Nephron progenitor cell (in vitro differentiated cells): ENCODE results near the gene CCNB1.
"Not testable (repeated sequence)": the region's sequence is repeated elsewhere in the genome, so short reads cannot be mapped to it uniquely, and the experiment has no call there.

ENCODE experiments used
- DNase-seq: peaks from one replicate; pipeline ENCODE4 v3.0.0; 2021
- H3K27ac Mint-ChIP-seq: 2 replicates; pipeline ENCODE4 v1.8.0; 2021; ENCODE audit warnings: mild to moderate bottlenecking, moderate library complexity, mixed read lengths
- H3K27me3 Mint-ChIP-seq: 2 replicates; pipeline ENCODE4 v1.8.0; 2021; ENCODE audit warnings: mild to moderate bottlenecking, low read depth, mixed read lengths; ENCODE audit not compliant: poor library complexity
- H3K36me3 Mint-ChIP-seq: 2 replicates; pipeline ENCODE4 v1.8.0; 2021; ENCODE audit warnings: low read depth, mixed read lengths
- H3K4me1 Mint-ChIP-seq: 2 replicates; pipeline ENCODE4 v1.8.0; 2021; ENCODE audit warnings: mixed read lengths
- H3K4me3 Mint-ChIP-seq: 2 replicates; pipeline ENCODE4 v1.8.0; 2021; ENCODE audit warnings: mild to moderate bottlenecking, moderate library complexity, mixed read lengths
- H3K9me3 Mint-ChIP-seq: 2 replicates; pipeline ENCODE4 v1.8.0; 2021; ENCODE audit warnings: mild to moderate bottlenecking, moderate library complexity, mixed read lengths
- TF ChIP-seq, protein P1 (sequence below): fragments of 200-600 bp; sonication (generic); IDR thresholded peaks from 2 replicates; pipeline ENCODE4 v1.5.0; 2021; ENCODE audit warnings: antibody characterized with exemption

The CCNB1 gene

GRCh38 chr5:69137807-69138206, 29.1 kb upstream of the CCNB1 start:
- TF ChIP-seq, protein P1, sequence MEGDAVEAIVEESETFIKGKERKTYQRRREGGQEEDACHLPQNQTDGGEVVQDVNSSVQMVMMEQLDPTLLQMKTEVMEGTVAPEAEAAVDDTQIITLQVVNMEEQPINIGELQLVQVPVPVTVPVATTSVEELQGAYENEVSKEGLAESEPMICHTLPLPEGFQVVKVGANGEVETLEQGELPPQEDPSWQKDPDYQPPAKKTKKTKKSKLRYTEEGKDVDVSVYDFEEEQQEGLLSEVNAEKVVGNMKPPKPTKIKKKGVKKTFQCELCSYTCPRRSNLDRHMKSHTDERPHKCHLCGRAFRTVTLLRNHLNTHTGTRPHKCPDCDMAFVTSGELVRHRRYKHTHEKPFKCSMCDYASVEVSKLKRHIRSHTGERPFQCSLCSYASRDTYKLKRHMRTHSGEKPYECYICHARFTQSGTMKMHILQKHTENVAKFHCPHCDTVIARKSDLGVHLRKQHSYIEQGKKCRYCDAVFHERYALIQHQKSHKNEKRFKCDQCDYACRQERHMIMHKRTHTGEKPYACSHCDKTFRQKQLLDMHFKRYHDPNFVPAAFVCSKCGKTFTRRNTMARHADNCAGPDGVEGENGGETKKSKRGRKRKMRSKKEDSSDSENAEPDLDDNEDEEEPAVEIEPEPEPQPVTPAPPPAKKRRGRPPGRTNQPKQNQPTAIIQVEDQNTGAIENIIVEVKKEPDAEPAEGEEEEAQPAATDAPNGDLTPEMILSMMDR, result no peak
- no peak overlapping the region for H3K27ac Mint-ChIP-seq
- no peak for DNase-seq
- H3K4me3 Mint-ChIP-seq, result no peak overlapping the region
- no peaks in the 10 kb centered on the region for H3K4me1 Mint-ChIP-seq
- H3K27me3 Mint-ChIP-seq, result no peaks in the 10 kb centered on the region
- peaks cover 5% of the 10 kb centered on the region for H3K36me3 Mint-ChIP-seq
- H3K9me3 Mint-ChIP-seq, result peaks cover 32% of the 10 kb centered on the region

DNA sequence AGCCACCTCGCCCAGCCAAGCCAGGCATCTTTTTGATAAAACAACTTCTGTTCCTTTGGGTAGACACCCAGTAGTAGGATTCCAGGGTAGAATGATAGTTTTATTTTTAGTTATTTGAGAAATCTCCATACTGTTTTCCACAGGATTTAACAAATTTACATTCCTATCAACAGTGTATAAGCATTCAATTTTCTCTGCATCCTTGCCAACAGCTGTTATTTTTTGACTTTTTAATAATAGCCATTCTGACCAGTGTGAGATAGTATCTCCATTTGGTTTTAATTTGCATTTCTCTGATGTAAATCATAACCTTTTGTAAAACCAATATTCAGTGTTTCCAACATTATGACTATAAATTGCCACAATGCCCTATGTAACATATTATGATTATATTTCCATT, 28.2 kb upstream of the CCNB1 start:
- TF ChIP-seq, protein P1, result no peak
- Mint-ChIP-seq H3K27me3 (no peaks in the 10 kb centered on the region), H3K4me3 (no peak overlapping the region), H3K9me3 (peaks cover 40% of the 10 kb centered on the region), H3K4me1 (no peaks in the 10 kb centered on the region), H3K27ac (no peak overlapping the region), H3K36me3 (peaks cover under 1% of the 10 kb centered on the region)
- DNase-seq, result no peak

GRCh38 chr5:69140239-69140638, 26.7 kb upstream of the CCNB1 start:
- H3K27ac Mint-ChIP-seq, DNase-seq, H3K4me3 Mint-ChIP-seq, H3K36me3 Mint-ChIP-seq, H3K4me1 Mint-ChIP-seq, H3K27me3 Mint-ChIP-seq: not testable (repeated sequence)
- H3K9me3 Mint-ChIP-seq, result peaks cover 43% of the 10 kb centered on the region

- Mint-ChIP-seq H3K4me3 (no peak overlapping the region), H3K27me3 (no peaks in the 10 kb centered on the region), H3K9me3 (peaks cover 45% of the 10 kb centered on the region), H3K4me1 (no peaks in the 10 kb centered on the region), H3K36me3 (no peaks in the 10 kb centered on the region), H3K27ac (peak overlapping the region; percentile 22)
- DNase-seq, result no peak
- TF ChIP-seq, protein P1, result no peak
These were observed 26.1 kb upstream of the CCNB1 start for GRCh38 chr5:69140827-69141226.

- not testable (repeated sequence) for H3K27me3 Mint-ChIP-seq, H3K4me3 Mint-ChIP-seq, H3K36me3 Mint-ChIP-seq, DNase-seq, H3K4me1 Mint-ChIP-seq
- peak overlapping the region; percentile 66 for H3K27ac Mint-ChIP-seq
- H3K9me3 Mint-ChIP-seq, result peaks cover 13% of the 10 kb centered on the region
These were observed 18.4 kb upstream of the CCNB1 start for GRCh38 chr5:69148576-69148975.

GRCh38 chr5:69148981-69149675, 17.8 kb upstream of the CCNB1 start:
- Mint-ChIP-seq H3K4me1 (no peaks in the 10 kb centered on the region), H3K27ac (peak overlapping the region; percentile 66), H3K4me3 (no peak overlapping the region), H3K36me3 (peaks cover 4% of the 10 kb centered on the region), H3K27me3 (no peaks in the 10 kb centered on the region), H3K9me3 (peaks cover 8% of the 10 kb centered on the region)
- DNase-seq, result no peak
- TF ChIP-seq, protein P1, result no peak

GRCh38 chr5:69149676-69150010, 17.3 kb upstream of the CCNB1 start:
- TF ChIP-seq, protein P1, result no peak
- Mint-ChIP-seq H3K4me3 (no peak overlapping the region), H3K9me3 (peaks cover 8% of the 10 kb centered on the region), H3K27me3 (no peaks in the 10 kb centered on the region), H3K36me3 (peaks cover 4% of the 10 kb centered on the region), H3K4me1 (no peaks in the 10 kb centered on the region), H3K27ac (no peak overlapping the region)
- no peak for DNase-seq
